Activated CD4-positive, alpha-beta T cell treated with anti-CD3 and anti-CD28 coated beads, Interleukin-2, amount 50 U/mL, for 48 hours (primary cell): Measurements from ENCODE around the gene LYZL1.
"Not testable (repeated sequence)": the region's sequence is repeated elsewhere in the genome, so short reads cannot be mapped to it uniquely, and the experiment has no call there.

ENCODE experiments used
- DNase-seq, 2 experiments: peaks; one replicate each; pipeline ENCODE4 v3.0.0-alpha.2; 2020

Gene LYZL1

GRCh38 chr10:29310463-29310862, 21.6 kb downstream of the LYZL1 start:
- DNase-seq: not testable (repeated sequence)

- no peak for DNase-seq
Observed at GRCh38 chr10:29313071-29313470, 24.2 kb downstream of the LYZL1 start.

- no peak for DNase-seq
Observed at GRCh38 chr10:29314726-29315125, 25.9 kb downstream of the LYZL1 start.

GRCh38 chr10:29315814-29316213, 26.9 kb downstream of the LYZL1 start:
- no peak for DNase-seq

GRCh38 chr10:29316308-29317026, 27.6 kb downstream of the LYZL1 start:
- no peak for DNase-seq

- no peak for DNase-seq
Observed at GRCh38 chr10:29317027-29317420, 28.2 kb downstream of the LYZL1 start.

GRCh38 chr10:29317423-29318021, 28.7 kb downstream of the LYZL1 start:
- no peak for DNase-seq

- DNase-seq: peak in 1 of 2 experiments; percentile 4
Observed at GRCh38 chr10:29318141-29319071, 29.5 kb downstream of the LYZL1 start.

- no peak for DNase-seq
Observed at GRCh38 chr10:29319205-29319781, 30.4 kb downstream of the LYZL1 start.

- not testable (repeated sequence) for DNase-seq
Observed at GRCh38 chr10:29320680-29321121, 31.8 kb downstream of the LYZL1 start.

- DNase-seq: no peak
Observed at GRCh38 chr10:29321656-29322055, 32.8 kb downstream of the LYZL1 start.

GRCh38 chr10:29322918-29323317, 34.0 kb downstream of the LYZL1 start:
- DNase-seq: no peak

GRCh38 chr10:29323367-29323766, 34.5 kb downstream of the LYZL1 start:
- DNase-seq: no peak

- no peak for DNase-seq
Observed at GRCh38 chr10:29324220-29324841, 35.5 kb downstream of the LYZL1 start.

- no peak for DNase-seq
Observed at GRCh38 chr10:29326299-29326698, 37.4 kb downstream of the LYZL1 start.

- DNase-seq: no peak
Observed at GRCh38 chr10:29326886-29327745, 38.2 kb downstream of the LYZL1 start.

GRCh38 chr10:29327746-29328102, 38.9 kb downstream of the LYZL1 start:
- DNase-seq: no peak

- no peak for DNase-seq
Observed at GRCh38 chr10:29328983-29329382, 40.1 kb downstream of the LYZL1 start.

- DNase-seq: no peak
Observed at GRCh38 chr10:29329420-29329819, 40.5 kb downstream of the LYZL1 start.

- no peak for DNase-seq
Observed at GRCh38 chr10:29332061-29332760, 43.3 kb downstream of the LYZL1 start.

GRCh38 chr10:29332761-29333148, 43.9 kb downstream of the LYZL1 start:
- DNase-seq: no peak
